GM19328 (cell line): Measurements from ENCODE around the gene TAOK1.

ENCODE experiments used
- ATAC-seq: cut with Tn5 transposase; IDR thresholded peaks from one replicate; pipeline ENCODE4 v1.9.1; 2021; ENCODE audit warnings: mild to moderate bottlenecking, moderate library complexity; ENCODE audit not compliant: unreplicated experiment

The TAOK1 gene

GRCh38 chr17:29581583-29582253 is 191.6 kb downstream of the TAOK1 start:
- no peak for ATAC-seq

- ATAC-seq = no peak
These were observed 192.1 kb downstream of the TAOK1 start for GRCh38 chr17:29582254-29582765.

GRCh38 chr17:29582772-29583171 is 192.6 kb downstream of the TAOK1 start:
- ATAC-seq = no peak

GRCh38 chr17:29583324-29584248 is 193.4 kb downstream of the TAOK1 start:
- no peak for ATAC-seq

- ATAC-seq = no peak
These were observed 194.4 kb downstream of the TAOK1 start for GRCh38 chr17:29584452-29585079.

GRCh38 chr17:29585080-29585751 is 195.1 kb downstream of the TAOK1 start:
- ATAC-seq = no peak

GRCh38 chr17:29586676-29587469 is 196.7 kb downstream of the TAOK1 start:
- ATAC-seq = no peak

GRCh38 chr17:29587591-29587990 is 197.4 kb downstream of the TAOK1 start:
- no peak for ATAC-seq

- ATAC-seq = no peak
These were observed 197.9 kb downstream of the TAOK1 start for GRCh38 chr17:29588017-29588561.

- no peak for ATAC-seq
These were observed 198.6 kb downstream of the TAOK1 start for GRCh38 chr17:29588562-29589411.

- ATAC-seq = peak; percentile 54
These were observed 199.6 kb downstream of the TAOK1 start, which contains the start of gene GIT1 for GRCh38 chr17:29589524-29590410. GIT1 (minus strand) TSS chr17:29589648; CDS start chr17:29589378, 270 bp downstream.

GRCh38 chr17:29590411-29591145 is 200.4 kb downstream of the TAOK1 start:
- no peak for ATAC-seq

- no peak for ATAC-seq
These were observed 201.1 kb downstream of the TAOK1 start for GRCh38 chr17:29591146-29591736.

- ATAC-seq = no peak
These were observed 201.8 kb downstream of the TAOK1 start for GRCh38 chr17:29591737-29592608.

GRCh38 chr17:29592850-29593551 is 202.8 kb downstream of the TAOK1 start, which contains the start of gene ANKRD13B:
ANKRD13B (plus strand) TSS chr17:29593132; CDS start chr17:29593622, 490 bp downstream.
- no peak for ATAC-seq
